Left renal pelvis (tissue), 4 donors: Measurements from ENCODE around the gene FBXO34. TPM values are rescaled to one million over a fixed set of nuclear protein-coding genes. Genes with fewer than 3 reads are reported as not detected.

ENCODE experiments used
- DNase-seq, 4 donors: peaks; one replicate each; pipeline ENCODE4 v3.0.0-alpha.2; 2013; ENCODE audit warnings: low read depth in 4 of 4, low spot score in 3 of 4
- polyA plus RNA-seq, 4 donors: library from polyadenylated mRNA; unstranded; fragments of 120-200 nt; gene quantifications; one replicate each; pipeline ENCODE4 v1.2.1, GENCODE V29; 2013; ENCODE audit not compliant: insufficient read length in 4 of 4

The FBXO34 gene
- polyA plus RNA-seq, 4 donors, result 24.9 to 42.0 (median 36.6) TPM

- peak; percentile 53 to 70 (median 65) for DNase-seq
Measured at GRCh38 chr14:55271572-55272298, 514 bp downstream of the FBXO34 start.

GRCh38 chr14:55272387-55272786, 1.2 kb downstream of the FBXO34 start:
- no peak for DNase-seq

GRCh38 chr14:55272922-55273321, 1.7 kb downstream of the FBXO34 start:
- no peak for DNase-seq

GRCh38 chr14:55274146-55274545, 2.9 kb downstream of the FBXO34 start:
- no peak for DNase-seq

- no peak for DNase-seq
Measured at GRCh38 chr14:55274751-55275150, 3.5 kb downstream of the FBXO34 start.

GRCh38 chr14:55276736-55277135, 5.5 kb downstream of the FBXO34 start:
- DNase-seq, result no peak

- DNase-seq, result no peak
Measured at GRCh38 chr14:55277972-55278740, 6.9 kb downstream of the FBXO34 start.

- DNase-seq, result no peak
Measured at GRCh38 chr14:55279384-55279783, 8.2 kb downstream of the FBXO34 start.

- DNase-seq, result no peak
Measured at GRCh38 chr14:55281316-55281839, 10.2 kb downstream of the FBXO34 start.

- no peak for DNase-seq
Measured at GRCh38 chr14:55285048-55285652, 13.9 kb downstream of the FBXO34 start.

- DNase-seq, result no peak
Measured at GRCh38 chr14:55288439-55288838, 17.2 kb downstream of the FBXO34 start.

GRCh38 chr14:55291480-55292081, 20.4 kb downstream of the FBXO34 start:
- no peak for DNase-seq

GRCh38 chr14:55294603-55295002, 23.4 kb downstream of the FBXO34 start:
- DNase-seq, result no peak

GRCh38 chr14:55297611-55298499, 26.6 kb downstream of the FBXO34 start:
- no peak for DNase-seq

- DNase-seq, result no peak
Measured at GRCh38 chr14:55298500-55298822, 27.2 kb downstream of the FBXO34 start.

GRCh38 chr14:55301437-55302121, 30.4 kb downstream of the FBXO34 start:
- DNase-seq, result no peak

GRCh38 chr14:55302367-55303124, 31.3 kb downstream of the FBXO34 start:
- DNase-seq, result no peak

- no peak for DNase-seq
Measured at GRCh38 chr14:55303125-55303499, 31.9 kb downstream of the FBXO34 start.

GRCh38 chr14:55303691-55304145, 32.5 kb downstream of the FBXO34 start:
- no peak for DNase-seq
